H9 (cell line): ENCODE measurements around the gene PPL. TPM values are rescaled to one million over a fixed set of nuclear protein-coding genes. Genes with fewer than 3 reads are reported as not detected.

Source experiments
- DNase-seq: peaks from one replicate; pipeline ENCODE4 v3.0.0-alpha.2; 2017
- H2AFZ ChIP-seq: one replicate; pipeline ENCODE4 v1.6.1; 2013; ENCODE audit warnings: mild to moderate bottlenecking, low read length, control low read depth, moderate library complexity
- H2AK5ac ChIP-seq: 2 replicates; pipeline ENCODE4 v1.6.1; 2013; ENCODE audit warnings: low read length, control low read depth, mixed read lengths; ENCODE audit not compliant: insufficient read length
- H2BK120ac ChIP-seq: one replicate; pipeline ENCODE4 v1.6.1; 2013; ENCODE audit warnings: low read depth, mild to moderate bottlenecking, low read length, control low read depth, inconsistent platforms; ENCODE audit not compliant: poor library complexity, severe bottlenecking
- H2BK12ac ChIP-seq: 2 replicates; pipeline ENCODE4 v1.6.1; 2013; ENCODE audit warnings: low read length, control low read depth, mixed read lengths, low read depth; ENCODE audit not compliant: insufficient read length
- H2BK15ac ChIP-seq: 2 replicates; pipeline ENCODE4 v1.6.1; 2013; ENCODE audit warnings: low read depth, low read length, control low read depth
- H2BK20ac ChIP-seq: one replicate; pipeline ENCODE4 v1.6.1; 2013; ENCODE audit warnings: low read depth, mild to moderate bottlenecking, low read length, control low read depth, inconsistent platforms; ENCODE audit not compliant: poor library complexity, severe bottlenecking
- H2BK5ac ChIP-seq: 2 replicates; pipeline ENCODE4 v1.6.1; 2013; ENCODE audit warnings: low read length, control low read depth, mixed read lengths; ENCODE audit not compliant: insufficient read length
- H3K14ac ChIP-seq: 2 replicates; pipeline ENCODE4 v1.6.1; 2013; ENCODE audit warnings: low read length, control low read depth; ENCODE audit not compliant: insufficient read depth
- H3K18ac ChIP-seq: 2 replicates; pipeline ENCODE4 v1.6.1; 2013; ENCODE audit warnings: low read depth, mild to moderate bottlenecking, mixed read lengths, low read length, control low read depth; ENCODE audit not compliant: insufficient read length
- H3K23ac ChIP-seq: 2 replicates; pipeline ENCODE4 v1.6.1; 2013; ENCODE audit warnings: low read length, control low read depth, mixed read lengths, low read depth; ENCODE audit not compliant: insufficient read length
- H3K23me2 ChIP-seq: 2 replicates; pipeline ENCODE4 v1.6.1; 2013; ENCODE audit warnings: low read depth, mild to moderate bottlenecking, mixed read lengths, low read length, control low read depth; ENCODE audit not compliant: insufficient read length, poor library complexity, severe bottlenecking
- H3K27ac ChIP-seq: 2 replicates; pipeline ENCODE4 v1.5.1; 2013; ENCODE audit warnings: low read length, control low read depth, mixed read lengths, low read depth; ENCODE audit not compliant: insufficient read length
- H3K27me3 ChIP-seq: 2 replicates; pipeline ENCODE4 v1.6.1; 2013; ENCODE audit warnings: low read length, control low read depth, inconsistent platforms; ENCODE audit not compliant: insufficient read depth
- H3K4ac ChIP-seq: 2 replicates; pipeline ENCODE4 v1.6.1; 2013; ENCODE audit warnings: low read depth, mild to moderate bottlenecking, control low read depth, inconsistent platforms, low read length, moderate library complexity
- H3K4me1 ChIP-seq: 2 replicates; pipeline ENCODE4 v1.6.1; 2013; ENCODE audit warnings: low read length, control low read depth, inconsistent platforms; ENCODE audit not compliant: insufficient read depth
- H3K4me2 ChIP-seq: 2 replicates; pipeline ENCODE4 v1.6.1; 2013; ENCODE audit warnings: low read length, control low read depth, mixed read lengths; ENCODE audit not compliant: insufficient read length, insufficient read depth
- H3K56ac ChIP-seq: 2 replicates; pipeline ENCODE4 v1.6.1; 2013; ENCODE audit warnings: low read depth, mild to moderate bottlenecking, mixed read lengths, low read length, control low read depth; ENCODE audit not compliant: insufficient read length
- H3K79me1 ChIP-seq: 2 replicates; pipeline ENCODE4 v1.6.1; 2013; ENCODE audit warnings: low read depth, mild to moderate bottlenecking, moderate library complexity, low read length, control low read depth, inconsistent platforms; ENCODE audit not compliant: insufficient read depth, poor library complexity, severe bottlenecking
- H3K79me2 ChIP-seq: 2 replicates; pipeline ENCODE4 v1.6.1; 2013; ENCODE audit warnings: low read length, control low read depth, inconsistent platforms; ENCODE audit not compliant: insufficient read depth
- H3K9ac ChIP-seq: 2 replicates; pipeline ENCODE4 v1.6.1; 2013; ENCODE audit warnings: low read length, control low read depth, mixed read lengths; ENCODE audit not compliant: insufficient read length; ENCODE audit errors: extremely low read depth
- H3K9me3 ChIP-seq: one replicate; pipeline ENCODE4 v1.6.1; 2013; ENCODE audit warnings: low read depth, low read length, inconsistent platforms; ENCODE audit not compliant: control insufficient read depth
- H3T11ph ChIP-seq: one replicate; pipeline ENCODE4 v1.6.1; 2013; ENCODE audit warnings: mild to moderate bottlenecking, low read length, control low read depth, inconsistent platforms
- H4K20me1 ChIP-seq: one replicate; pipeline ENCODE4 v1.6.1; 2013; ENCODE audit not compliant: control insufficient read depth, insufficient read length, insufficient read depth
- H4K5ac ChIP-seq: 2 replicates; pipeline ENCODE4 v1.6.1; 2013; ENCODE audit warnings: low read depth, mild to moderate bottlenecking, mixed read lengths, low read length, control low read depth; ENCODE audit not compliant: insufficient read length
- H4K8ac ChIP-seq: replicated peaks from 2 replicates; pipeline ENCODE4 v1.6.1; 2013; ENCODE audit warnings: low read length, control low read depth, mixed read lengths, low read depth; ENCODE audit not compliant: insufficient read length
- H4K91ac ChIP-seq: 2 replicates; pipeline ENCODE4 v1.6.1; 2013; ENCODE audit warnings: low read depth, mild to moderate bottlenecking, moderate library complexity, mixed read lengths, low read length, control low read depth; ENCODE audit not compliant: insufficient read length
- H3K27ac Mint-ChIP-seq, 3 experiments: 2 replicates in 2 of 3; 3 replicates in 1 of 3; pipeline ENCODE4 v1.8.0; 2020 to 2021; ENCODE audit warnings: mixed read lengths in 3 of 3, mild to moderate bottlenecking in 1 of 3, moderate library complexity in 1 of 3
- H3K27me3 Mint-ChIP-seq: 2 replicates; pipeline ENCODE4 v1.8.0; 2021; ENCODE audit warnings: low read depth, mild to moderate bottlenecking, moderate library complexity, mixed read lengths
- H3K36me3 Mint-ChIP-seq, 3 experiments: 2 replicates in 2 of 3; 3 replicates in 1 of 3; pipeline ENCODE4 v1.8.0; 2020 to 2021; ENCODE audit warnings: low read depth in 3 of 3, mixed read lengths in 3 of 3; ENCODE audit not compliant: insufficient read depth in 1 of 3
- H3K4me1 Mint-ChIP-seq, 2 experiments: 2 replicates each; pipeline ENCODE4 v1.8.0; 2020; ENCODE audit warnings: mixed read lengths in 2 of 2
- H3K4me3 Mint-ChIP-seq, 2 experiments: 2 replicates in 1 of 2; 3 replicates in 1 of 2; pipeline ENCODE4 v1.8.0; 2020 to 2021; ENCODE audit warnings: mild to moderate bottlenecking in 2 of 2, mixed read lengths in 2 of 2, moderate library complexity in 1 of 2
- H3K9me3 Mint-ChIP-seq, 2 experiments: 2 replicates in 1 of 2; 3 replicates in 1 of 2; pipeline ENCODE4 v1.8.0; 2020; ENCODE audit warnings: mild to moderate bottlenecking in 2 of 2, mixed read lengths in 2 of 2, moderate library complexity in 1 of 2
- CTCF ChIP-seq: fragments of 200-600 bp; sonication (generic); conservative IDR thresholded peaks from 3 replicates; pipeline ENCODE4 v1.8.0; 2021; ENCODE audit warnings: antibody characterized with exemption, mild to moderate bottlenecking
- WGBS: extraction: QIAGEN DNeasy Blood & Tissue Kit; methylation state at CpG from one replicate; pipeline ENCODE4 v1.1.7; 2013; ENCODE audit warnings: missing lambda C conversion rate, low lambda C conversion rate, mixed read lengths; ENCODE audit not compliant: insufficient read length; ENCODE audit errors: extremely low coverage; 5-methylcytosine and 5-hydroxymethylcytosine counted together
- total RNA-seq: library from RNA; stranded (reverse); gene quantifications from 2 replicates; pipeline ENCODE4 v1.2.1, GENCODE V29; 2021

Gene PPL
- total RNA-seq, 1 experiment from 2014 or later = 29.2 TPM

DNA sequence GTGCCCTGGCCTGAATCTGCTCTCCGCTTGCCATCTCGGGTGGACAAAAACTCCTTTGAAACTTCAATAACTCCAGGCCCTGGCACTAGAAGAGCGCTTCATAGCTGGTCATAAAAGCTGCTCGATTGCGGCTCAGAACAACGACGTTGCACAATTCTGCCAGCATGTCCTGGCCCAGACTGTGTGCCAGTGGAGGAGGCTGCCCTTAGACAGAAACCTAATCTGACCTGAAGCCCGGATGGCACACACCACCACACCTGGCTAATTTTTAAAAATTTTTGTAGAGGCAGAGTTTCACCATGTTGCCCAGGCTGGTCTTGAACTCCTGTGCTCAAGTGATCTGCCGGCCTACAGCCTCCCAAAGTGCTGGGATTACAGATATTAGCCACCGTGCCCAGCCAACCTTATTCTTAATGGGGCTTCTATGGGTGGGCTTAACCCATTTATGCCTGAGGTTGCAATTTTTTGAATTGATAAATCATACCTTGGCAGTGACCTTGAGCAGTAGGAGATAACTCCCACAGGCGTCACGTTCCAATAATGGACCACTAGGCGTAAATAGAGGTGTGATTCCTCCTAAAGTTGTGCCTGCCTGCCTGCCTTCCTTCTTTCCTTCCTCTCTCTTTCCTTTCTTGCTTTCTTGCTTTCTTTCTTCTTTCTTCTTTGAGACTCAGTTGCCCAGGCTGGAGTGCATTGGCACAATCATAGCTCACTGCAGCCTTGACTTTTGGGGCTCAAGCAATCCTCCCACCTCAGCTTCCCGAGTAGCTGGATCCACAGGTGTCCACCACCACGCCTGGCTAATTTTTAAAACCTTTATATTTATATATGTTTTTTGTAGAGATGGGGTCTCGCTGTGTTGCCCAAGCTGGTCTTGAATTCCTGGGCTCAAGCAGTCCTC is 1.1 kb upstream of the PPL start:
- H3K27me3 ChIP-seq = no peaks in the 10 kb centered on the region
- peaks cover 6% of the 10 kb centered on the region for H3K4me1 ChIP-seq
- TF ChIP-seq CTCF = no peak
- no peak overlapping the region for H2BK12ac ChIP-seq
- Mint-ChIP-seq H3K4me1 (peaks cover 20 to 31% of the 10 kb centered on the region in 2 experiments), H3K4me3 (peak overlapping the region; percentile 46 to 76), H3K27me3 (0 out of 2 replicates have a peak, but pooled peaks cover 2% of the 10 kb centered on the region), H3K27ac (no peak overlapping the region; a peak in 1 of 7 replicates), H3K36me3 (no peaks in the 10 kb centered on the region; a peak in 1 of 7 replicates), H3K9me3 (no peaks in the 10 kb centered on the region)
- no peak overlapping the region for H3K4ac ChIP-seq
- no peak for DNase-seq
- peaks cover 8% of the 10 kb centered on the region for H3K23me2 ChIP-seq
- no peak overlapping the region for H3K23ac ChIP-seq
- no peaks in the 10 kb centered on the region for H3K79me2 ChIP-seq
- H2BK120ac ChIP-seq = no peak overlapping the region
- H3K14ac ChIP-seq = no peak overlapping the region
- H3K9me3 ChIP-seq = no peaks in the 10 kb centered on the region
- H3K27ac ChIP-seq = no peak overlapping the region
- no peak overlapping the region for H2AK5ac ChIP-seq
- H3K56ac ChIP-seq = no peak overlapping the region
- no peak overlapping the region for H2AFZ ChIP-seq
- no peak overlapping the region for H4K91ac ChIP-seq
- no peak overlapping the region for H2BK5ac ChIP-seq
- no peak overlapping the region for H4K5ac ChIP-seq
- H3K79me1 ChIP-seq = no peaks in the 10 kb centered on the region
- no CpG with 5 or more reads among the region's 16 CpGs for WGBS
- peak overlapping the region; percentile 12 for H3K4me2 ChIP-seq
- H3T11ph ChIP-seq = no peak overlapping the region
- no peak overlapping the region for H4K8ac ChIP-seq
- H3K9ac ChIP-seq = no peak overlapping the region
- H4K20me1 ChIP-seq = no peaks in the 10 kb centered on the region
- no peak overlapping the region for H2BK15ac ChIP-seq
- H2BK20ac ChIP-seq = no peak overlapping the region
- no peak overlapping the region for H3K18ac ChIP-seq
